IMR-90 (cell line): ENCODE measurements around the gene PITPNM3. TPM values are rescaled to one million over a fixed set of nuclear protein-coding genes. Genes with fewer than 3 reads are reported as not detected.

Experiments
- ATAC-seq: fragments of 200-7000 bp; cut with Tn5 transposase; 2 replicates; pipeline ENCODE4 v1.9.1; 2020; ENCODE audit warnings: low read depth, mild to moderate bottlenecking, moderate library complexity
- BruUV-seq: library from RNA; stranded (reverse); fragments of 400-500 nt; replicated peaks from 2 replicates; lab custom pipeline; 2021; lab: Mats Ljungman, UMichigan
- CTCF ChIA-PET: fragments of 300-600 bp; formaldehyde crosslinking; extraction: SDS; loops from one replicate; lab custom pipeline; 2021; ENCODE audit warnings: antibody characterized with exemption; lab: Yijun Ruan, JAX
- POLR2A ChIA-PET: fragments of 300-600 bp; sonication (Branson Sonifier 250); formaldehyde crosslinking; loops from one replicate; lab custom pipeline; 2022; ENCODE audit warnings: antibody characterized with exemption; ENCODE audit not compliant: unreplicated experiment; lab: Charles Lee
- DNase-seq: peaks from one replicate; pipeline ENCODE4 v3.0.0; 2013
- H2AFZ ChIP-seq: replicated peaks from 2 replicates; pipeline ENCODE3; 2013; ENCODE audit warnings: low read length, mild to moderate bottlenecking; ENCODE audit not compliant: poor library complexity
- H2AK5ac ChIP-seq: 2 replicates; pipeline ENCODE4 v1.6.1; 2013; ENCODE audit warnings: low read depth, low read length, inconsistent platforms
- H2AK9ac ChIP-seq: replicated peaks from 2 replicates; pipeline ENCODE3; 2013; ENCODE audit warnings: mild to moderate bottlenecking, low read depth, low read length, moderate library complexity; ENCODE audit not compliant: poor library complexity
- H2BK120ac ChIP-seq: 2 replicates; pipeline ENCODE4 v1.6.1; 2013; ENCODE audit warnings: low read depth, low read length, inconsistent platforms
- H2BK15ac ChIP-seq: 3 replicates; pipeline ENCODE4 v1.6.1; 2013; ENCODE audit warnings: low read depth, low read length, inconsistent platforms
- H2BK20ac ChIP-seq: 2 replicates; pipeline ENCODE4 v1.6.1; 2013; ENCODE audit warnings: low read depth, mild to moderate bottlenecking, inconsistent platforms, low read length, moderate library complexity
- H2BK5ac ChIP-seq: 2 replicates; pipeline ENCODE4 v1.6.1; 2013; ENCODE audit warnings: mild to moderate bottlenecking, low read depth, low read length, inconsistent platforms; ENCODE audit not compliant: poor library complexity, severe bottlenecking
- H3K14ac ChIP-seq: replicated peaks from 2 replicates; pipeline ENCODE4 v1.6.1; 2013; ENCODE audit warnings: low read depth, low read length, inconsistent platforms
- H3K18ac ChIP-seq: 2 replicates; pipeline ENCODE4 v1.6.1; 2013; ENCODE audit warnings: low read depth, low read length, control low read depth
- H3K23ac ChIP-seq: 2 replicates; pipeline ENCODE4 v1.6.1; 2013; ENCODE audit warnings: low read depth, low read length, inconsistent platforms
- H3K27ac ChIP-seq: 2 replicates; pipeline ENCODE4 v1.5.1; 2013; ENCODE audit warnings: mild to moderate bottlenecking, control low read depth, low read length; ENCODE audit not compliant: insufficient read depth
- H3K27me3 ChIP-seq: 2 replicates; pipeline ENCODE4 v1.6.1; 2013; ENCODE audit warnings: low read length; ENCODE audit not compliant: control insufficient read depth, insufficient read depth
- H3K36me3 ChIP-seq: 2 replicates; pipeline ENCODE4 v1.6.1; 2013; ENCODE audit warnings: low read length, mixed read lengths; ENCODE audit not compliant: control insufficient read depth, insufficient read depth
- H3K4ac ChIP-seq: 2 replicates; pipeline ENCODE4 v1.6.1; 2013; ENCODE audit warnings: low read depth, low read length, inconsistent platforms
- H3K4me1 ChIP-seq: 2 replicates; pipeline ENCODE4 v1.6.1; 2013; ENCODE audit warnings: low read length, mixed read lengths; ENCODE audit not compliant: control insufficient read depth, insufficient read depth
- H3K4me2 ChIP-seq: 2 replicates; pipeline ENCODE4 v1.6.1; 2013; ENCODE audit warnings: low read depth, mild to moderate bottlenecking, control low read depth, low read length, moderate library complexity
- H3K4me3 ChIP-seq: 2 replicates; pipeline ENCODE4 v1.5.1; 2013; ENCODE audit warnings: low read depth, mild to moderate bottlenecking, control low read depth, low read length, moderate library complexity; ENCODE audit not compliant: insufficient read depth
- H3K56ac ChIP-seq: 2 replicates; pipeline ENCODE4 v1.6.1; 2013; ENCODE audit warnings: low read length, inconsistent platforms; ENCODE audit not compliant: insufficient read depth; ENCODE audit errors: extremely low read depth
- H3K79me1 ChIP-seq, 2 experiments: 2 replicates each; pipeline ENCODE4 v1.6.1; 2013; ENCODE audit warnings: low read length in 2 of 2, inconsistent platforms in 1 of 2, low read depth in 1 of 2
- H3K9ac ChIP-seq: 2 replicates; pipeline ENCODE4 v1.6.1; 2013; ENCODE audit warnings: low read depth, low read length, control low read depth
- H3K9me1 ChIP-seq: 2 replicates; pipeline ENCODE4 v1.6.1; 2013; ENCODE audit warnings: low read length, inconsistent platforms; ENCODE audit not compliant: insufficient read depth
- H3K9me3 ChIP-seq: 2 replicates; pipeline ENCODE4 v1.6.1; 2013; ENCODE audit warnings: low read length; ENCODE audit not compliant: control insufficient read depth, insufficient read depth
- H4K20me1 ChIP-seq: 2 replicates; pipeline ENCODE4 v1.6.1; 2013; ENCODE audit warnings: low read length, inconsistent platforms; ENCODE audit not compliant: insufficient read depth
- H4K5ac ChIP-seq: 2 replicates; pipeline ENCODE4 v1.6.1; 2013; ENCODE audit warnings: mild to moderate bottlenecking, low read depth, low read length, control low read depth
- H4K8ac ChIP-seq, 2 experiments: 2 replicates each; pipeline ENCODE4 v1.6.1; 2013; ENCODE audit warnings: low read depth in 2 of 2, low read length in 2 of 2, control low read depth in 1 of 2, inconsistent platforms in 1 of 2
- H4K91ac ChIP-seq: 2 replicates; pipeline ENCODE4 v1.6.1; 2013; ENCODE audit warnings: low read depth, low read length, inconsistent platforms; ENCODE audit not compliant: insufficient read depth
- CHD1 ChIP-seq: IDR thresholded peaks from 2 replicates; pipeline ENCODE4 v1.6.1; 2012; ENCODE audit warnings: low read depth, low read length, improper control_type of control experiment
- MAFK ChIP-seq: IDR thresholded peaks from 2 replicates; pipeline ENCODE4 v1.6.1; 2012; ENCODE audit warnings: low read depth, low read length, improper control_type of control experiment
- MAZ ChIP-seq: IDR thresholded peaks from 2 replicates; pipeline ENCODE4 v1.6.1; 2012; ENCODE audit warnings: low read depth, mild to moderate bottlenecking, low read length, improper control_type of control experiment, moderate library complexity, borderline replicate concordance
- MXI1 ChIP-seq: IDR thresholded peaks from 2 replicates; pipeline ENCODE4 v1.6.1; 2012; ENCODE audit warnings: low read depth, mild to moderate bottlenecking, low read length, moderate library complexity, borderline replicate concordance
- POLR2A ChIP-seq: IDR thresholded peaks from 2 replicates; pipeline ENCODE4 v1.6.1; 2012; ENCODE audit warnings: mild to moderate bottlenecking, low read depth, low read length
- RAD21 ChIP-seq: IDR thresholded peaks from 2 replicates; pipeline ENCODE4 v1.6.1; 2012; ENCODE audit warnings: low read length, improper control_type of control experiment
- RFX5 ChIP-seq: IDR thresholded peaks from 2 replicates; pipeline ENCODE4 v1.8.0; 2012; ENCODE audit warnings: low read depth, mild to moderate bottlenecking, low read length, moderate library complexity
- SMC3 ChIP-seq: fragments of 150-350 bp; IDR thresholded peaks from 2 replicates; pipeline ENCODE4 v1.6.1; 2016; ENCODE audit warnings: low read depth, mild to moderate bottlenecking, antibody characterized with exemption, low read length, moderate library complexity
- WGBS, 2 experiments: methylation state at CpG; one replicate each; pipeline versions ENCODE4 v1.1.5 to v1.1.7; 2013; ENCODE audit warnings: missing lambda C conversion rate in 2 of 2; ENCODE audit not compliant: insufficient read length in 1 of 2; ENCODE audit errors: extremely low coverage in 2 of 2; 5-methylcytosine and 5-hydroxymethylcytosine counted together
- dilution Hi-C: fragments of 300-500 bp; cut with HindIII; formaldehyde crosslinking; loops from one replicate; pipeline ENCODE4 v1.14.3; 2018; ENCODE audit warnings: low sequenced_read_pairs; ENCODE audit not compliant: unreplicated experiment
- in situ Hi-C: fragments of 300-500 bp; cut with MboI; formaldehyde crosslinking; loops from 3 replicates; pipeline ENCODE4 v1.14.3; 2019; ENCODE audit warnings: low sequenced_read_pairs, inconsistent platforms, mixed read lengths
- intact Hi-C: fragments of 100-400 bp; cut with micrococcal nuclease; formaldehyde crosslinking; loops from 2 replicates; pipeline ENCODE4 v1.10.0; 2022
- polyA plus RNA-seq, 3 experiments: library from polyadenylated mRNA; depleted of rRNA; stranded (reverse); fragments of >200 nt; gene quantifications; 2 replicates each; pipeline ENCODE4 v1.2.3, GENCODE V29; 2012; ENCODE audit warnings: low replicate concordance in 1 of 3
- total RNA-seq: library from RNA; depleted of rRNA; stranded (reverse); fragments of >200 nt; gene quantifications from 2 replicates; pipeline ENCODE4 v1.2.3, GENCODE V29; 2012
- TF ChIP-seq, protein P1 (sequence below): conservative IDR thresholded peaks from 2 replicates; pipeline ENCODE4 v1.5.1; 2012; ENCODE audit warnings: mild to moderate bottlenecking, low read depth, low read length, improper control_type of control experiment

The PITPNM3 gene
- total and polyA plus RNA-seq, 2 of the 4 experiments (the other 2 are of a cell fraction) = 0.54 to 1.7 TPM

DNA sequence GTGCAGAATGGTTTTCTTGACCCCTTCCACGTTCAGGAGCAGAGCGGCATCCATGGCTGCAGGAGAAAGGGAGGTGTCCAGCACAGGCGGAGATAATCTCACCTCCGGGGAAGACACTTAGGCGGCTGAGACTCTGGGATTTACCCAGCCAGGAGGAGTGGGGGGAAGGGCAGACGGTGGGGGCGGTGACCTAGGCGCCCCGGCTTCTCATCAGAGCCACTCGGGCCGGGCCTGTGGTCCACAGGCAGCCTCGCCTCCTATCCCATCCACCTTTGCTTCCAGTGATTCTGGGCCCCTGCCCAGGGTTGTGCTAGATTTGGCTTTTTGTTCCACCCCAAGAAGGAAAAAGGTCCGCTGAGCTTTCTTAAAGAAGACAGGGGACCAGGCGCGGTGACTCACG lies 121.3 kb downstream of the PITPNM3 start, which contains the start of gene AIPL1:
Gene AIPL1, minus strand, starts transcription at position 71 of the 400 bp plus-strand sequence. Its CDS starts 17 bp downstream, at position 54.
- H4K91ac ChIP-seq = no peak within 1 kb of the TSS
- H3K23ac ChIP-seq = no peak within 1 kb of the TSS
- H3K4ac ChIP-seq = no peak within 1 kb of the TSS
- H3K79me1 ChIP-seq = no peaks in the 10 kb centered on the region
- H3K9me3 ChIP-seq = peaks cover 3% of the 10 kb centered on the region
- H3K18ac ChIP-seq = no peak within 1 kb of the TSS
- H3K14ac ChIP-seq = no peak within 1 kb of the TSS
- DNase-seq (no peak), ATAC-seq (no peak)
- H2AFZ ChIP-seq = no peak within 1 kb of the TSS
- no peak within 1 kb of the TSS for H3K4me3 ChIP-seq
- TF ChIP-seq RFX5 = no peak
- no peak for TF ChIP-seq MXI1
- TF ChIP-seq CHD1 = no peak
- no peak for TF ChIP-seq POLR2A
- no peak for TF ChIP-seq RAD21
- TF ChIP-seq, protein P1, sequence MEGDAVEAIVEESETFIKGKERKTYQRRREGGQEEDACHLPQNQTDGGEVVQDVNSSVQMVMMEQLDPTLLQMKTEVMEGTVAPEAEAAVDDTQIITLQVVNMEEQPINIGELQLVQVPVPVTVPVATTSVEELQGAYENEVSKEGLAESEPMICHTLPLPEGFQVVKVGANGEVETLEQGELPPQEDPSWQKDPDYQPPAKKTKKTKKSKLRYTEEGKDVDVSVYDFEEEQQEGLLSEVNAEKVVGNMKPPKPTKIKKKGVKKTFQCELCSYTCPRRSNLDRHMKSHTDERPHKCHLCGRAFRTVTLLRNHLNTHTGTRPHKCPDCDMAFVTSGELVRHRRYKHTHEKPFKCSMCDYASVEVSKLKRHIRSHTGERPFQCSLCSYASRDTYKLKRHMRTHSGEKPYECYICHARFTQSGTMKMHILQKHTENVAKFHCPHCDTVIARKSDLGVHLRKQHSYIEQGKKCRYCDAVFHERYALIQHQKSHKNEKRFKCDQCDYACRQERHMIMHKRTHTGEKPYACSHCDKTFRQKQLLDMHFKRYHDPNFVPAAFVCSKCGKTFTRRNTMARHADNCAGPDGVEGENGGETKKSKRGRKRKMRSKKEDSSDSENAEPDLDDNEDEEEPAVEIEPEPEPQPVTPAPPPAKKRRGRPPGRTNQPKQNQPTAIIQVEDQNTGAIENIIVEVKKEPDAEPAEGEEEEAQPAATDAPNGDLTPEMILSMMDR = no peak
- TF ChIP-seq MAFK = no peak
- no peak for TF ChIP-seq MAZ
- no peak for TF ChIP-seq SMC3
- no peak within 1 kb of the TSS for H2BK5ac ChIP-seq
- H4K20me1 ChIP-seq = no peaks in the 10 kb centered on the region
- H3K27me3 ChIP-seq = peaks cover 10% of the 10 kb centered on the region
- no peak within 1 kb of the TSS for H3K27ac ChIP-seq
- no peak within 1 kb of the TSS for H2BK15ac ChIP-seq
- H2AK5ac ChIP-seq = no peak within 1 kb of the TSS
- CTCF ChIA-PET = no interaction called here
- no peak within 1 kb of the TSS for H2BK20ac ChIP-seq
- no CpG with 5 or more reads among the region's 16 CpGs for WGBS, 2 experiments
- H3K9ac ChIP-seq = no peak within 1 kb of the TSS
- H3K36me3 ChIP-seq = no peaks in the 10 kb centered on the region
- no peak within 1 kb of the TSS for H2BK120ac ChIP-seq
- intact Hi-C loops (loop anchor here (10.0 kb wide), 1 partner anchor 1190 kb away; no protein-coding TSS in a partner anchor), dilution Hi-C loops (no loop called here), in situ Hi-C loops (loop anchor here (25.0 kb wide), 1 partner anchor 1198 kb away; the partner anchor contains the start of gene SCIMP)
- H3K9me1 ChIP-seq = no peaks in the 10 kb centered on the region
- no peaks in the 10 kb centered on the region for H3K4me1 ChIP-seq
- POLR2A ChIA-PET = no interaction called here
- H4K8ac ChIP-seq = no peak within 1 kb of the TSS
- no peak within 1 kb of the TSS for H4K5ac ChIP-seq
- H3K4me2 ChIP-seq = no peak within 1 kb of the TSS
- no peak within 1 kb of the TSS for H2AK9ac ChIP-seq
- no TSS peak for BruUV-seq
- no peak within 1 kb of the TSS for H3K56ac ChIP-seq
